Measurements from ENCODE around the gene NUDT2. TPM values are rescaled to one million over a fixed set of nuclear protein-coding genes. Genes with fewer than 3 reads are reported as not detected.

Gene NUDT2
- total and polyA plus RNA-seq, 2 of the 4 experiments (the other 2 are of a cell fraction), result 36.6 to 45.0 TPM

- CTCF ChIA-PET, result interaction anchor here (0.6 kb wide), 1 partner anchor 238 kb away, joined by 3 read pairs; no protein-coding TSS in a partner anchor
- no TSS peak for BruUV-seq (replicated peaks)
- no peak for TF ChIP-seq CEBPB (IDR thresholded peaks at IDR 0.05; ENCODE audit: low read depth, low read length)
- no peak for TF ChIP-seq CHD1 (IDR thresholded peaks at IDR 0.05; ENCODE audit: low read depth, low read length)
- no peak for TF ChIP-seq SMC3 (IDR thresholded peaks at IDR 0.05; ENCODE audit: low read depth, low read length)
- TF ChIP-seq ELK1 (IDR thresholded peaks at IDR 0.05; ENCODE audit: borderline replicate concordance, low read depth, low read length), result no peak
- TF ChIP-seq CTCF (conservative IDR thresholded peaks at IDR 0.05; ENCODE audit: low read depth, low read length), result no peak
- no peak for TF ChIP-seq POLR2A (IDR thresholded peaks at IDR 0.05; ENCODE audit: low read depth, low read length)
- TF ChIP-seq MAZ (IDR thresholded peaks at IDR 0.05; ENCODE audit: borderline replicate concordance, low read depth, low read length), result no peak
- no peak for TF ChIP-seq RCOR1 (IDR thresholded peaks at IDR 0.05; ENCODE audit: insufficient replicate concordance, low read length)
- no peak for TF ChIP-seq BHLHE40 (IDR thresholded peaks at IDR 0.05; ENCODE audit: low read depth, low read length)
- TF ChIP-seq RFX5 (IDR thresholded peaks at IDR 0.05; ENCODE audit: low read depth, low read length), result no peak
- TF ChIP-seq MXI1 (IDR thresholded peaks at IDR 0.05; ENCODE audit: borderline replicate concordance, low read depth, low read length), result no peak
- TF ChIP-seq RAD21 (IDR thresholded peaks at IDR 0.05; ENCODE audit: low read length), result no peak
- TF ChIP-seq NFE2L2 (IDR thresholded peaks at IDR 0.05; ENCODE audit: low read depth, low read length), result no peak
- DNase-seq (no peak), ATAC-seq (ENCODE audit: low read depth) (no peak)
- no peak overlapping the region for H2AK5ac ChIP-seq (ENCODE audit: low read depth, low read length)
- no peaks in the 10 kb centered on the region for H3K36me3 ChIP-seq (ENCODE audit: control insufficient read depth, insufficient read depth, low read length)
- H2BK120ac ChIP-seq (ENCODE audit: low read depth, low read length), result no peak overlapping the region
- no peak overlapping the region for H4K8ac ChIP-seq (ENCODE audit: low read depth in 2 of 2, low read length in 2 of 2)
- in situ Hi-C loops (cut with MboI; ENCODE audit: low sequenced_read_pairs), result no loop called here
- no peaks in the 10 kb centered on the region for H3K9me1 ChIP-seq (ENCODE audit: insufficient read depth, low read length)
- no peak overlapping the region for H4K5ac ChIP-seq (ENCODE audit: low read depth, low read length)
- H3K4me1 ChIP-seq (ENCODE audit: control insufficient read depth, insufficient read depth, low read length), result no peaks in the 10 kb centered on the region
- no peak overlapping the region for H2AK9ac ChIP-seq (replicated peaks; ENCODE audit: low read depth, low read length, poor library complexity)
- no peaks in the 10 kb centered on the region for H3K79me1 ChIP-seq (ENCODE audit: low read depth in 1 of 2, low read length in 2 of 2)
- no peak overlapping the region for H2AFZ ChIP-seq (replicated peaks; ENCODE audit: low read length, poor library complexity)
- H4K20me1 ChIP-seq (ENCODE audit: insufficient read depth, low read length), result no peaks in the 10 kb centered on the region
- no peak overlapping the region for H3K23ac ChIP-seq (ENCODE audit: low read depth, low read length)
- POLR2A ChIA-PET (ENCODE audit: unreplicated experiment), result no interaction called here
- H3K4me2 ChIP-seq (ENCODE audit: low read depth, low read length), result no peak overlapping the region
- no peak overlapping the region for H3K18ac ChIP-seq (ENCODE audit: low read depth, low read length)
- no peak overlapping the region for H3K4ac ChIP-seq (ENCODE audit: low read depth, low read length)
- no peak overlapping the region for H3K14ac ChIP-seq (replicated peaks; ENCODE audit: low read depth, low read length)
- H3K56ac ChIP-seq (ENCODE audit: extremely low read depth, insufficient read depth, low read length), result no peak overlapping the region
- no peak overlapping the region for H3K9ac ChIP-seq (ENCODE audit: low read depth, low read length)
- no peak overlapping the region for H2BK20ac ChIP-seq (ENCODE audit: low read depth, low read length)
- H4K91ac ChIP-seq (ENCODE audit: insufficient read depth, low read depth, low read length), result no peak overlapping the region
- H3K4me3 ChIP-seq (ENCODE audit: insufficient read depth, low read depth, low read length), result no peak overlapping the region
- dilution Hi-C loops (cut with HindIII; ENCODE audit: low sequenced_read_pairs, unreplicated experiment), result no loop called here
- H3K27me3 ChIP-seq (ENCODE audit: control insufficient read depth, insufficient read depth, low read length), result peaks cover 7% of the 10 kb centered on the region; the same call in 1 of the 2 replicates
- peaks cover 3% of the 10 kb centered on the region; the same call in 1 of the 2 replicates for H3K9me3 ChIP-seq (ENCODE audit: control insufficient read depth, insufficient read depth, low read length)
- H2BK15ac ChIP-seq (ENCODE audit: low read depth, low read length), result no peak overlapping the region
- WGBS, 2 experiments (ENCODE audit: extremely low coverage in 2 of 2, insufficient read length in 1 of 2), result no CpG with 5 or more reads among the region's 2 CpGs
- intact Hi-C loops (cut with micrococcal nuclease), result no loop called here
- H3K27ac ChIP-seq (ENCODE audit: insufficient read depth, low read length), result no peak overlapping the region
- no peak overlapping the region for H2BK5ac ChIP-seq (ENCODE audit: low read depth, low read length, poor library complexity, severe bottlenecking)
These were observed 37.0 kb downstream of the NUDT2 start for GRCh38 chr9:34366365-34366764.
